B cell (primary cell): ENCODE measurements around the gene RBM34. TPM values are rescaled to one million over a fixed set of nuclear protein-coding genes. Genes with fewer than 3 reads are reported as not detected.

Experiments used
- ATAC-seq: fragments of 200-7000 bp; cut with Tn5 transposase; one replicate; pipeline ENCODE4 v1.10.0; 2021; ENCODE audit warnings: low read depth, mild to moderate bottlenecking, moderate number of reproducible peaks, moderate library complexity
- CTCF ChIA-PET: fragments of 350-600 bp; sonication (Branson Sonifier 250); formaldehyde crosslinking; loops from one replicate; lab custom pipeline; 2021; ENCODE audit warnings: antibody characterized with exemption, inconsistent platforms; lab: Charles Lee
- POLR2A ChIA-PET: fragments of 350-600 bp; sonication (Branson Sonifier 250); formaldehyde crosslinking; loops from one replicate; lab custom pipeline; 2021; ENCODE audit warnings: antibody characterized with exemption; lab: Charles Lee
- DNase-seq: peaks from one replicate; pipeline ENCODE4 v3.0.0; 2013
- H2AFZ ChIP-seq: 2 replicates; pipeline ENCODE4 v1.6.1; 2012; ENCODE audit warnings: mild to moderate bottlenecking, low read depth, low read length; ENCODE audit not compliant: insufficient read depth, poor library complexity, severe bottlenecking
- H3K27ac ChIP-seq, 2 donors: 1 replicate in 1 of 2; 2 replicates in 1 of 2; pipeline ENCODE4 v1.5.1; 2012 to 2013; ENCODE audit warnings: low read length in 2 of 2, mild to moderate bottlenecking in 2 of 2, moderate library complexity in 1 of 2
- H3K27me3 ChIP-seq, 4 experiments: fragments of 200-600 bp in 1 of 4; sonication (generic) in 1 of 4; replicated peaks in 1 of 4; 1 replicate in 2 of 4; 2 replicates in 2 of 4; pipeline versions ENCODE4 v1.6.1 to v1.7.0; 2013 to 2016; ENCODE audit warnings: low read length in 3 of 4, mild to moderate bottlenecking in 2 of 4, mixed read lengths in 1 of 4, moderate library complexity in 1 of 4; ENCODE audit not compliant: insufficient read depth in 4 of 4, control insufficient read depth in 3 of 4; ENCODE audit errors: control extremely low read depth in 1 of 4
- H3K36me3 ChIP-seq, 2 experiments: replicated peaks in 1 of 2; 1 replicate in 1 of 2; 2 replicates in 1 of 2; pipeline versions ENCODE4 v1.6.1 to v1.7.1; 2013; ENCODE audit warnings: low read length in 1 of 2; ENCODE audit not compliant: insufficient read depth in 2 of 2, control insufficient read depth in 1 of 2; ENCODE audit errors: control extremely low read depth in 1 of 2, extremely low read depth in 1 of 2
- H3K4me1 ChIP-seq, 2 donors: fragments of 200-600 bp in 1 of 2; sonication (generic) in 1 of 2; 1 replicate in 1 of 2; 2 replicates in 1 of 2; pipeline versions ENCODE4 v1.5.1 to v1.6.1; 2013 to 2017; ENCODE audit warnings: low read length in 2 of 2; ENCODE audit not compliant: control insufficient read depth in 2 of 2, insufficient read depth in 2 of 2
- H3K4me2 ChIP-seq: replicated peaks from 2 replicates; pipeline ENCODE3; 2012; ENCODE audit warnings: mild to moderate bottlenecking, low read depth, low read length; ENCODE audit not compliant: poor library complexity, severe bottlenecking
- H3K4me3 ChIP-seq, 5 experiments: fragments of 200-600 bp in 1 of 5; sonication (generic) in 1 of 5; 1 replicate in 3 of 5; 2 replicates in 2 of 5; pipeline versions ENCODE4 v1.5.1 to v1.7.0; 2011 to 2016; ENCODE audit warnings: low read length in 4 of 5, mild to moderate bottlenecking in 4 of 5, low read depth in 2 of 5, control low read depth in 1 of 5, moderate library complexity in 1 of 5; ENCODE audit not compliant: insufficient read depth in 1 of 5; ENCODE audit errors: control extremely low read depth in 1 of 5, extremely low read depth in 1 of 5
- H3K79me2 ChIP-seq: fragments of 200-600 bp; sonication (generic); one replicate; pipeline ENCODE4 v1.6.0; 2016; ENCODE audit warnings: low read length; ENCODE audit not compliant: control insufficient read depth, insufficient read depth
- H3K9ac ChIP-seq: fragments of 200-600 bp; sonication (generic); 2 replicates; pipeline ENCODE4 v1.6.1; 2017; ENCODE audit warnings: mild to moderate bottlenecking, low read length, moderate library complexity
- H3K9me3 ChIP-seq, 3 donors: one replicate each; pipeline versions ENCODE4 v1.6.1 to v1.7.1; 2013; ENCODE audit warnings: low read length in 2 of 3; ENCODE audit not compliant: control insufficient read depth in 2 of 3, insufficient read depth in 1 of 3; ENCODE audit errors: control extremely low read depth in 1 of 3
- H4K20me1 ChIP-seq: 2 replicates; pipeline ENCODE4 v1.6.0; 2012; ENCODE audit warnings: mild to moderate bottlenecking, low read length; ENCODE audit not compliant: insufficient read depth, control insufficient read depth, poor library complexity, severe bottlenecking
- H3K27ac Mint-ChIP-seq: one replicate; pipeline ENCODE4 v1.8.0; 2021; ENCODE audit warnings: mixed read lengths
- H3K27me3 Mint-ChIP-seq: one replicate; pipeline ENCODE4 v1.8.0; 2021; ENCODE audit warnings: mixed read lengths
- H3K4me1 Mint-ChIP-seq: one replicate; pipeline ENCODE4 v1.8.0; 2021; ENCODE audit warnings: mixed read lengths
- H3K4me3 Mint-ChIP-seq: one replicate; pipeline ENCODE4 v1.8.0; 2021; ENCODE audit warnings: mixed read lengths
- H3K9me3 Mint-ChIP-seq: one replicate; pipeline ENCODE4 v1.8.0; 2022; ENCODE audit warnings: mixed read lengths; ENCODE audit not compliant: insufficient read depth
- CTCF ChIP-seq: fragments of 200-600 bp; IDR thresholded peaks from one replicate; pipeline ENCODE4 v1.8.0; 2022; ENCODE audit warnings: antibody characterized with exemption, mild to moderate bottlenecking
- EZH2 ChIP-seq: IDR thresholded peaks from 2 replicates; pipeline ENCODE4 v1.6.1; 2012; ENCODE audit warnings: borderline replicate concordance, low read depth, mild to moderate bottlenecking, moderate library complexity, low read length; ENCODE audit not compliant: insufficient read depth, poor library complexity, severe bottlenecking
- WGBS: methylation state at CpG from one replicate; pipeline ENCODE4 v1.1.5; 2013; ENCODE audit warnings: missing lambda C conversion rate; ENCODE audit not compliant: insufficient coverage; 5-methylcytosine and 5-hydroxymethylcytosine counted together
- intact Hi-C: fragments of 100-400 bp; cut with micrococcal nuclease; formaldehyde crosslinking; loops from one replicate; pipeline ENCODE4 v1.10.0; 2022
- polyA plus RNA-seq: library from polyadenylated mRNA; depleted of rRNA; stranded (reverse); fragments of >200 nt; gene quantifications from 2 replicates; pipeline ENCODE4 v1.2.3, GENCODE V29; 2012
- total RNA-seq, 2 donors: library from RNA; stranded (reverse); fragments of 120-200 nt in 1 of 2; gene quantifications; 1 replicate in 1 of 2; 2 replicates in 1 of 2; pipeline versions ENCODE4 v1.2.3 to v1.2.4, GENCODE V29; 2013 to 2022

RBM34 gene
- total and polyA plus RNA-seq, 2 donors (not counting 1 experiment from before 2014, with no cell fraction given), result 24.4 to 131 TPM

- no peak overlapping the region for H3K4me3 Mint-ChIP-seq
- H3K27ac Mint-ChIP-seq, result no peak overlapping the region
- intact Hi-C loops, result no loop called here
- H3K9me3 Mint-ChIP-seq, result no peaks in the 10 kb centered on the region
- H3K4me1 Mint-ChIP-seq, result no peaks in the 10 kb centered on the region
- H3K9ac ChIP-seq, result no peak overlapping the region
- ChIA-PET CTCF (no interaction called here), POLR2A (no interaction called here)
- WGBS, result 100% methylated on average over 1 of the region's 6 CpGs
- no peak overlapping the region for H3K4me2 ChIP-seq
- no peaks in the 10 kb centered on the region for H3K27me3 ChIP-seq
- no peaks in the 10 kb centered on the region for H3K4me1 ChIP-seq
- no peak for ATAC-seq
- peaks cover 27% of the 10 kb centered on the region for H4K20me1 ChIP-seq
- H3K4me3 ChIP-seq, result no peak overlapping the region
- peaks cover 5% of the 10 kb centered on the region for H3K79me2 ChIP-seq
- no peak for DNase-seq
- H3K27me3 Mint-ChIP-seq, result no peaks in the 10 kb centered on the region
- no peak overlapping the region for H3K27ac ChIP-seq
- peaks cover 9 to 67% of the 10 kb centered on the region in 2 experiments for H3K36me3 ChIP-seq
- no peak overlapping the region for H2AFZ ChIP-seq
- no peaks in the 10 kb centered on the region for H3K9me3 ChIP-seq
- no peak for TF ChIP-seq CTCF
- no peak for TF ChIP-seq EZH2
Observed at GRCh38 chr1:235112297-235113182, 48.5 kb downstream of the RBM34 start.

- H3K27me3 ChIP-seq, result no peaks in the 10 kb centered on the region
- Mint-ChIP-seq H3K9me3 (no peaks in the 10 kb centered on the region), H3K4me1 (peaks cover 2% of the 10 kb centered on the region), H3K27ac (no peak overlapping the region), H3K4me3 (no peak overlapping the region), H3K27me3 (no peaks in the 10 kb centered on the region)
- peaks cover 7 to 61% of the 10 kb centered on the region in 2 experiments for H3K36me3 ChIP-seq
- CTCF ChIA-PET, result interaction anchor here (0.6 kb wide), 1 partner anchor 1238 kb away, joined by 4 read pairs; no protein-coding TSS in a partner anchor
- H3K79me2 ChIP-seq, result peaks cover 5% of the 10 kb centered on the region
- peaks cover 23% of the 10 kb centered on the region for H4K20me1 ChIP-seq
- no peaks in the 10 kb centered on the region for H3K9me3 ChIP-seq
- POLR2A ChIA-PET, result no interaction called here
- H3K4me2 ChIP-seq, result no peak overlapping the region
- no peak overlapping the region for H3K27ac ChIP-seq
- WGBS, result no CpG with 5 or more reads among the region's 3 CpGs
- intact Hi-C loops, result no loop called here
- DNase-seq, result no peak
- no peak for TF ChIP-seq CTCF
- no peak for TF ChIP-seq EZH2
- H2AFZ ChIP-seq, result no peak overlapping the region
- ATAC-seq, result no peak
- H3K4me3 ChIP-seq, result no peak overlapping the region
- H3K9ac ChIP-seq, result no peak overlapping the region
- no peaks in the 10 kb centered on the region for H3K4me1 ChIP-seq
Observed at GRCh38 chr1:235111107-235111506, 49.9 kb downstream of the RBM34 start.
